Uterus (tissue), 2 donors: ENCODE results near the gene KCNA10.

Source experiments
- CTCF ChIP-seq, 4 experiments: fragments of 200-600 bp in 2 of 4; fragments of 450-650 bp in 2 of 4; sonication (generic) in 2 of 4; IDR thresholded peaks; one replicate each; pipeline ENCODE4 v1.5.1; 2016 to 2019; ENCODE audit warnings: antibody characterized with exemption in 4 of 4, mild to moderate bottlenecking in 2 of 4, moderate library complexity in 1 of 4
- POLR2A ChIP-seq, 2 donors: fragments of 450-650 bp; IDR thresholded peaks; one replicate each; pipeline ENCODE4 v1.6.1; 2016; ENCODE audit warnings: antibody characterized with exemption in 2 of 2, mild to moderate bottlenecking in 1 of 2, moderate library complexity in 1 of 2

DNA sequence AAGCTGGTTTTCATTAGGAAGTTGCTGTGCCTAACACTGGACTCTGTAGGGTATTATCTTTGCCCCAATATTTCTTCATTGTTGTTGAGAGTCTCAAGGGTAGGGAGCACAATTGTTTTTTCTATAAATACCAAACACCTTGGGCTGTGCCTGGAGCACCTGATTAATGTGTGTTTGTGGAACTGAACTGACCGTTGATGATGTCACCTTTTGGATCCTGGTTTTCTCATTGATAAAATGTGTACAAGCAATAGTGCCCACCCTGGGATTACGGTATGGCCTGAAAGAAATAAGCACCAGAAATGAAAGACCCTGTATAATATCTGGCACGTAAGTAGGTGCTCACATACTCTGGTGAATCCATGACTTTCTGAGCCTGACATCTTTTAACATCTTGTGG, 47.9 kb upstream of the KCNA10 start:
- TF ChIP-seq CTCF (IDR thresholded peaks at IDR 0.05): no peak
- TF ChIP-seq POLR2A (IDR thresholded peaks at IDR 0.05): no peak
